Endothelial cell of umbilical vein (primary cell): ENCODE results near the gene ATXN1. TPM values are rescaled to one million over a fixed set of nuclear protein-coding genes. Genes with fewer than 3 reads are reported as not detected.

Experiments used
- BruUV-seq: library from RNA; stranded (reverse); fragments of 400-500 nt; replicated peaks from 2 replicates; lab custom pipeline; 2021; lab: Mats Ljungman, UMichigan
- CTCF ChIA-PET: fragments of 300-600, 350-600 bp; sonication (Branson Sonifier 250); formaldehyde crosslinking; loops from one replicate; lab custom pipeline; 2021; ENCODE audit warnings: antibody characterized with exemption, inconsistent platforms; lab: Charles Lee
- POLR2A ChIA-PET: fragments of 300-600, 350-600 bp; sonication (Branson Sonifier 250); formaldehyde crosslinking; loops from one replicate; lab custom pipeline; 2021; ENCODE audit warnings: antibody characterized with exemption, inconsistent platforms; lab: Charles Lee
- DNase-seq: peaks from one replicate; pipeline ENCODE4 v3.0.0-alpha.2; 2011; ENCODE audit warnings: low read depth, low spot score
- FAIRE-seq: peaks from 2 replicates; lab custom pipeline; 2011; peaks lifted over from hg19 to GRCh38; lab: Jason Lieb, UNC
- H2AFZ ChIP-seq: 2 replicates; pipeline ENCODE4 v1.6.0; 2012; ENCODE audit warnings: low read depth, low read length, control low read depth, inconsistent platforms
- H3K27ac ChIP-seq: 2 replicates; pipeline ENCODE4 v1.5.1; 2011; ENCODE audit warnings: low read depth, mild to moderate bottlenecking, control low read depth, low read length, moderate library complexity; ENCODE audit not compliant: insufficient read depth
- H3K27me3 ChIP-seq, 2 experiments: 2 replicates each; pipeline versions ENCODE4 v1.6.0 to v1.6.1; 2011; ENCODE audit warnings: low read length in 2 of 2, mixed read lengths in 1 of 2; ENCODE audit not compliant: control insufficient read depth in 2 of 2, insufficient read depth in 2 of 2
- H3K36me3 ChIP-seq, 2 experiments: 2 replicates in 1 of 2; 3 replicates in 1 of 2; pipeline ENCODE4 v1.5.1; 2011; ENCODE audit warnings: low read length in 2 of 2, mild to moderate bottlenecking in 1 of 2, moderate library complexity in 1 of 2; ENCODE audit not compliant: control insufficient read depth in 2 of 2, insufficient read depth in 2 of 2; ENCODE audit errors: extremely low read depth in 1 of 2
- H3K4me1 ChIP-seq: 3 replicates; pipeline ENCODE4 v1.5.1; 2011; ENCODE audit warnings: mild to moderate bottlenecking, low read length; ENCODE audit not compliant: control insufficient read depth, insufficient read depth; ENCODE audit errors: extremely low read depth
- H3K4me2 ChIP-seq: 2 replicates; pipeline ENCODE4 v1.6.1; 2011; ENCODE audit warnings: low read length, control low read depth, mixed read lengths; ENCODE audit not compliant: insufficient read depth
- H3K4me3 ChIP-seq, 3 experiments: fragments of 200-600 bp in 1 of 3; sonication (generic), shearing (Covaris generic) in 1 of 3; replicated peaks in 1 of 3; 2 replicates each; pipeline ENCODE4 v1.5.1; 2011 to 2016; ENCODE audit warnings: control low read depth in 3 of 3, low read length in 3 of 3, mild to moderate bottlenecking in 2 of 3, inconsistent platforms in 1 of 3, low read depth in 1 of 3, moderate library complexity in 1 of 3; ENCODE audit not compliant: insufficient read depth in 1 of 3
- H3K79me2 ChIP-seq: 2 replicates; pipeline ENCODE4 v1.6.0; 2012; ENCODE audit warnings: low read length, inconsistent platforms; ENCODE audit not compliant: control insufficient read depth, insufficient read depth
- H3K9ac ChIP-seq: replicated peaks from 2 replicates; pipeline ENCODE3; 2011; ENCODE audit warnings: low read length, control low read depth; ENCODE audit not compliant: insufficient read depth; ENCODE audit errors: extremely low read depth
- H3K9me1 ChIP-seq: replicated peaks from 3 replicates; pipeline ENCODE4 v1.6.0; 2011; ENCODE audit warnings: mild to moderate bottlenecking, low read length; ENCODE audit not compliant: control insufficient read depth, insufficient read depth; ENCODE audit errors: extremely low read depth
- H3K9me3 ChIP-seq: replicated peaks from 2 replicates; pipeline ENCODE4 v1.5.1; 2012; ENCODE audit warnings: low read length, inconsistent platforms; ENCODE audit not compliant: control insufficient read depth, insufficient read depth
- H4K20me1 ChIP-seq: replicated peaks from 2 replicates; pipeline ENCODE3; 2011; ENCODE audit warnings: mild to moderate bottlenecking, low read length; ENCODE audit not compliant: control insufficient read depth, insufficient read depth; ENCODE audit errors: extremely low read depth
- EZH2 ChIP-seq: IDR thresholded peaks from 2 replicates; pipeline ENCODE4 v1.6.1; 2012; ENCODE audit warnings: borderline replicate concordance, low read depth, mild to moderate bottlenecking, moderate library complexity, low read length, inconsistent platforms; ENCODE audit not compliant: severe bottlenecking
- FOS ChIP-seq: IDR thresholded peaks from 2 replicates; pipeline ENCODE4 v1.6.1; 2011; ENCODE audit warnings: mild to moderate bottlenecking, low read length, moderate library complexity, borderline replicate concordance; ENCODE audit not compliant: insufficient read depth
- GATA2 ChIP-seq: IDR thresholded peaks from 2 replicates; pipeline ENCODE4 v1.7.0; 2011; ENCODE audit warnings: low read depth, mild to moderate bottlenecking, moderate library complexity, mixed read lengths, low read length; ENCODE audit not compliant: insufficient read length, insufficient read depth
- JUN ChIP-seq: IDR thresholded peaks from 2 replicates; pipeline ENCODE4 v1.6.1; 2011; ENCODE audit warnings: borderline replicate concordance, low read depth; ENCODE audit not compliant: insufficient read length, insufficient read depth
- MYC ChIP-seq: IDR thresholded peaks from one replicate; pipeline ENCODE4 v1.6.1; 2011; ENCODE audit warnings: mild to moderate bottlenecking, low read depth, low read length
- POLR2A ChIP-seq: IDR thresholded peaks from 2 replicates; pipeline ENCODE4 v1.6.1; 2012; ENCODE audit warnings: low read depth, mild to moderate bottlenecking, control low read depth, low read length
- POLR2AphosphoS5 ChIP-seq: IDR thresholded peaks from 2 replicates; pipeline ENCODE4 v1.6.1; 2012; ENCODE audit warnings: low read depth, mild to moderate bottlenecking, control low read depth, low read length, moderate library complexity; ENCODE audit not compliant: insufficient read depth
- dilution Hi-C: fragments of 300-500 bp; cut with MboI; formaldehyde crosslinking; loops from one replicate; pipeline ENCODE4 v1.15.0; 2019; ENCODE audit warnings: low sequenced_read_pairs; ENCODE audit not compliant: extremely low pct_ligation_motif_present
- intact Hi-C: fragments of 100-400 bp; cut with micrococcal nuclease; formaldehyde crosslinking; loops from one replicate; pipeline ENCODE4 v1.10.0; 2022
- polyA plus RNA-seq, 4 experiments: library from polyadenylated mRNA; depleted of rRNA in 3 of 4; stranded (reverse) in 3 of 4; unstranded in 1 of 4; fragments of >200 nt; gene quantifications; 2 replicates each; pipeline versions ENCODE4 v1.2.1 to v1.2.3, GENCODE V29; 2011 to 2012; ENCODE audit warnings: missing spikeins in 1 of 4
- total RNA-seq: library from RNA; stranded (reverse); gene quantifications from 2 replicates; pipeline ENCODE4 v1.2.3, GENCODE V29; 2021
- TF ChIP-seq, protein P1 (sequence below): IDR thresholded peaks from 2 replicates; pipeline ENCODE4 v1.6.1; 2011; ENCODE audit not compliant: insufficient read depth, insufficient read length
- TF ChIP-seq, protein P2 (sequence below), 2 donors: IDR thresholded peaks; 1 replicate in 1 of 2; 2 replicates in 1 of 2; pipeline ENCODE4 v1.5.1; 2011; ENCODE audit warnings: low read length in 2 of 2, mild to moderate bottlenecking in 2 of 2, moderate library complexity in 2 of 2, control low read depth in 1 of 2, inconsistent platforms in 1 of 2, low read depth in 1 of 2; ENCODE audit not compliant: insufficient read depth in 1 of 2; ENCODE audit errors: extremely low read depth in 1 of 2

Gene ATXN1
- total and polyA plus RNA-seq, 2 donors (not counting 3 experiments of a cell fraction or from before 2014, with no cell fraction given): 16.4 to 33.0 TPM

DNA sequence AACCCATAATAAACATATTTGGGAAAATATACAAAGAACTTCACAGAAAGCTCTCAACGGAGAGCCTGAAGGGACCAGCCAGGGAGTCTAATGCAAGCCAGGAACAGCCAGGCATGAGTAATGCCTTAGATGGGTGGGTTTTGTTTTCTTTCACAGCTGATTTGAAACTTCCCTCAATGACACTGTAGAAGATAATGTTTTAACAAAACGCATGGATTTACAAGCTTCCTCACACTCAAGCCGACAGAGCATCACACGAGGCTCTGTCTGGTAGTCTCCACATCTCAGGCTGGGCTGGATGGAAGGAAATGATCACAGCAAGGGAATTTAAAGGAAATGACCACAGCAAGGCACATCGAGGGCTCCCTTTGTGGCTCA lies 409.0 kb downstream of the ATXN1 start:
- Histone ChIP-seq H3K9me1 (no peaks in the 10 kb centered on the region), H3K9me3 (no peaks in the 10 kb centered on the region), H3K36me3 (no peaks in the 10 kb centered on the region), H3K79me2 (no peaks in the 10 kb centered on the region), H3K4me2 (peak overlapping the region; percentile 41), H3K9ac (peak overlapping the region; percentile 18), H3K27me3 (no peaks in the 10 kb centered on the region), H3K4me3 (no peak overlapping the region), H3K27ac (peak overlapping the region; percentile 79), H2AFZ (peak overlapping the region; percentile 64), H3K4me1 (peaks cover 24% of the 10 kb centered on the region), H4K20me1 (no peaks in the 10 kb centered on the region)
- intact Hi-C loops: loop anchor here (1.0 kb wide), 1 partner anchor 15 kb away; no protein-coding TSS in a partner anchor
- no TSS peak for BruUV-seq
- FAIRE-seq (peak; percentile 91), DNase-seq (peak; percentile 74)
- CTCF ChIA-PET: interaction anchor here (0.6 to 1.8 kb wide), 5 partner anchors 13 to 57 kb away, joined by 3 to 9 read pairs (median 5); no protein-coding TSS in a partner anchor
- TF ChIP-seq FOS: peak; percentile 49
- no peak for TF ChIP-seq GATA2
- POLR2A ChIA-PET: no interaction called here
- dilution Hi-C loops: no loop called here

DNA sequence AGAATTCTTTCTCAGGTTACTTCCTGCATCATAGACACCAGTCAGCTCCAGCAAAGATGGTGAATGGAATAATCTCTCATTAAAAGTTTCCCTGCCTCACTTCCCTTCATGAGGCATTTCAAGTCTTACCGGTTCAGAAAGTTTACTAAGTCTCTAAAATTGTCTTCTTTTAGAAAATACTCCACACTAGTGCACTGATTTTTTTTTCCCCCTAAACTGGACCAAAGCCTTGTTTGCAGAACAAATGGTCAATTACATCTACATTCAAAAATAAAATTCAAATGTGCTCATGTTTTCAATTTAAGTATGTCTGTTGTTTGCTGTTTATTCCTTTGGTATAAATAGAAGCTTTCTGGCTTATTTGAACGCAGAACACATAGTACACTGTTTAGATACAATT lies 411.7 kb downstream of the ATXN1 start:
- Histone ChIP-seq H3K27ac (no peak overlapping the region), H3K9ac (no peak overlapping the region), H3K4me2 (no peak overlapping the region), H4K20me1 (no peaks in the 10 kb centered on the region), H3K4me3 (no peak overlapping the region), H2AFZ (no peak overlapping the region), H3K9me3 (no peaks in the 10 kb centered on the region), H3K79me2 (no peaks in the 10 kb centered on the region), H3K9me1 (no peaks in the 10 kb centered on the region), H3K4me1 (peaks cover 29% of the 10 kb centered on the region), H3K36me3 (no peaks in the 10 kb centered on the region), H3K27me3 (no peaks in the 10 kb centered on the region)
- intact Hi-C loops: no loop called here
- no TSS peak for BruUV-seq
- FAIRE-seq (no peak), DNase-seq (no peak)
- POLR2A ChIA-PET: no interaction called here
- dilution Hi-C loops: no loop called here
- TF ChIP-seq FOS (no peak), GATA2 (no peak), EZH2 (no peak), POLR2AphosphoS5 (no peak), MYC (no peak), POLR2A (no peak), JUN (no peak)
- TF ChIP-seq, protein P1, sequence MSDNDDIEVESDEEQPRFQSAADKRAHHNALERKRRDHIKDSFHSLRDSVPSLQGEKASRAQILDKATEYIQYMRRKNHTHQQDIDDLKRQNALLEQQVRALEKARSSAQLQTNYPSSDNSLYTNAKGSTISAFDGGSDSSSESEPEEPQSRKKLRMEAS: no peak
- TF ChIP-seq, protein P2, sequence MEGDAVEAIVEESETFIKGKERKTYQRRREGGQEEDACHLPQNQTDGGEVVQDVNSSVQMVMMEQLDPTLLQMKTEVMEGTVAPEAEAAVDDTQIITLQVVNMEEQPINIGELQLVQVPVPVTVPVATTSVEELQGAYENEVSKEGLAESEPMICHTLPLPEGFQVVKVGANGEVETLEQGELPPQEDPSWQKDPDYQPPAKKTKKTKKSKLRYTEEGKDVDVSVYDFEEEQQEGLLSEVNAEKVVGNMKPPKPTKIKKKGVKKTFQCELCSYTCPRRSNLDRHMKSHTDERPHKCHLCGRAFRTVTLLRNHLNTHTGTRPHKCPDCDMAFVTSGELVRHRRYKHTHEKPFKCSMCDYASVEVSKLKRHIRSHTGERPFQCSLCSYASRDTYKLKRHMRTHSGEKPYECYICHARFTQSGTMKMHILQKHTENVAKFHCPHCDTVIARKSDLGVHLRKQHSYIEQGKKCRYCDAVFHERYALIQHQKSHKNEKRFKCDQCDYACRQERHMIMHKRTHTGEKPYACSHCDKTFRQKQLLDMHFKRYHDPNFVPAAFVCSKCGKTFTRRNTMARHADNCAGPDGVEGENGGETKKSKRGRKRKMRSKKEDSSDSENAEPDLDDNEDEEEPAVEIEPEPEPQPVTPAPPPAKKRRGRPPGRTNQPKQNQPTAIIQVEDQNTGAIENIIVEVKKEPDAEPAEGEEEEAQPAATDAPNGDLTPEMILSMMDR (IDR thresholded peaks at IDR 0.05; ENCODE audit: extremely low read depth in 1 of 2, insufficient read depth in 1 of 2, low read depth in 1 of 2, low read length in 2 of 2): no peak
- CTCF ChIA-PET: interaction anchor here (0.6 to 1.4 kb wide), 2 partner anchors 11 to 17 kb away, joined by 3 to 4 read pairs; no protein-coding TSS in a partner anchor
